ENCODE results near the gene SAC3D1. TPM values are rescaled to one million over a fixed set of nuclear protein-coding genes. Genes with fewer than 3 reads are reported as not detected.

The SAC3D1 gene
- total and polyA plus RNA-seq, 12 donors = 4.4 to 23.6 (median 10.5) TPM

GRCh38 chr11:65016705-65017104 is 24.3 kb upstream of the SAC3D1 start:
- H3K27ac ChIP-seq = no peak overlapping the region
- intact Hi-C loops (cut with DNase I) = loop anchor here in 1 of 2 donors (10.0 kb wide), 2 partner anchors 58 to 172 kb away; partner anchors contain the start of gene CDC42BPG
- no peak overlapping the region for H3K4me3 ChIP-seq
- no peak for DNase-seq
- TF ChIP-seq CTCF (IDR thresholded peaks at IDR 0.05) (no peak), POLR2A (IDR thresholded peaks at IDR 0.05) (no peak)
- H3K27me3 ChIP-seq = no peaks in the 10 kb centered on the region
- WGBS, 4 donors = 76 to 94% (median 82%) methylated on average over 4 of the region's 4 CpGs
- peaks cover 12 to 17% of the 10 kb centered on the region in 2 donors for H3K4me1 ChIP-seq (replicated peaks in 1 of 2)
- peaks cover 0 to 27% of the 10 kb centered on the region in 2 donors for H3K36me3 ChIP-seq (replicated peaks in 1 of 2)
- no peaks in the 10 kb centered on the region for H3K9me3 ChIP-seq (replicated peaks in 1 of 3)

DNA sequence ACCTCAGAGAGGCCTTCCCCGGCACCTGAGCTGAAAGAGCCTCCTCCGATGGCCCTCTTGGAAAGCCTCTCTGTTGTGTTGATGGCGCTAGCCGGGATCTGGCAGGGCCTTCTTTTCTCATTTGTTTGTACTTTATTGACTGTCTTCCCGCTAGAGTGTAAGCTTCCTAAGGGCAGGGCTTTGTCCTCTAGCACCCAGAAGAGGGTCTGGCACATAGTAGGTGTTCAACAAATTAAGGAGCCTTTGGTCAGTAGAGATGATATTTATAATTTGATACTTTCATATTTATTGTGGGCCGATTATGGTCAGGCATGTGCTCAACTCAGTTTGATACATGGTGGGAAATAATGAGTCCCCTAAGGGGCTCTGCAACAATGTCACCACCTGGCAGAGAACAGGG is 23.1 kb upstream of the SAC3D1 start:
- no peak overlapping the region for H3K4me3 ChIP-seq
- intact Hi-C loops (cut with DNase I) = loop anchor here in 1 of 2 donors (10.0 kb wide), 2 partner anchors 57 to 173 kb away; partner anchors contain the start of gene CDC42BPG
- no peak for TF ChIP-seq CTCF (IDR thresholded peaks at IDR 0.05)
- TF ChIP-seq POLR2A (IDR thresholded peaks at IDR 0.05) = no peak
- peaks cover 9 to 16% of the 10 kb centered on the region in 2 donors for H3K4me1 ChIP-seq (replicated peaks in 1 of 2)
- WGBS, 4 donors = 92 to 97% (median 95%) methylated on average over 6 of the region's 6 CpGs
- no peaks in the 10 kb centered on the region for H3K27me3 ChIP-seq
- DNase-seq = no peak
- no peak overlapping the region for H3K27ac ChIP-seq
- no peaks in the 10 kb centered on the region for H3K9me3 ChIP-seq (replicated peaks in 1 of 3)
- peaks cover 0 to 29% of the 10 kb centered on the region in 2 donors for H3K36me3 ChIP-seq (replicated peaks in 1 of 2)

- Histone ChIP-seq H3K27ac (no peak overlapping the region), H3K4me1 (replicated peaks in 1 of 2) (peaks cover 1 to 8% of the 10 kb centered on the region in 2 donors), H3K27me3 (no peaks in the 10 kb centered on the region), H3K36me3 (replicated peaks in 1 of 2) (peaks cover 0 to 29% of the 10 kb centered on the region in 2 donors), H3K4me3 (no peak overlapping the region), H3K9me3 (replicated peaks in 1 of 3) (no peaks in the 10 kb centered on the region)
- no peak for DNase-seq
- 86 to 92% (median 88%) methylated on average over 7 of the region's 7 CpGs for WGBS, 4 donors
- intact Hi-C loops (cut with DNase I) = loop anchor here (10.0 kb wide), 3 partner anchors 55 to 175 kb away; partner anchors contain the start of genes CDC42BPG (in 1 of the 2) and PPP2R5B (in 1 of the 2)
- TF ChIP-seq POLR2A (IDR thresholded peaks at IDR 0.05) (no peak), CTCF (IDR thresholded peaks at IDR 0.05) (no peak)
Measured at GRCh38 chr11:65019824-65020223, 21.2 kb upstream of the SAC3D1 start.

- H3K4me1 ChIP-seq (replicated peaks in 1 of 2) = no peaks in the 10 kb centered on the region
- peaks cover 0 to 29% of the 10 kb centered on the region in 2 donors for H3K36me3 ChIP-seq (replicated peaks in 1 of 2)
- intact Hi-C loops (cut with DNase I) = loop anchor here in 1 of 2 donors (10.0 kb wide), 1 partner anchor 96 kb away; the partner anchor contains the start of gene PPP2R5B
- H3K9me3 ChIP-seq (replicated peaks in 1 of 3) = no peaks in the 10 kb centered on the region
- WGBS, 4 donors = 70 to 100% (median 86%) methylated on average over 2 to 3 of the region's 3 CpGs
- H3K4me3 ChIP-seq = no peak overlapping the region
- H3K27ac ChIP-seq = no peak overlapping the region
- no peak for DNase-seq
- no peaks in the 10 kb centered on the region for H3K27me3 ChIP-seq
- TF ChIP-seq POLR2A (IDR thresholded peaks at IDR 0.05) (no peak), CTCF (IDR thresholded peaks at IDR 0.05) (no peak)
Measured at GRCh38 chr11:65021003-65021402, 20.0 kb upstream of the SAC3D1 start.

All from adrenal gland (tissue), 12 donors.